HepG2 (cell line): ENCODE data around the gene CAP2. TPM values are rescaled to one million over a fixed set of nuclear protein-coding genes. Genes with fewer than 3 reads are reported as not detected.

Experiments used
- FOXA3 ChIP-seq: IDR thresholded peaks from 2 replicates; pipeline ENCODE4 v1.6.1; 2016; ENCODE audit warnings: missing genetic modification reagents, missing compliant biosample characterization
- NCOA5 ChIP-seq: sonication (generic); formaldehyde crosslinking; IDR thresholded peaks from 2 replicates; pipeline ENCODE4 v1.4.0; 2020; ENCODE audit warnings: missing genetic modification reagents
- RAD21 ChIP-seq: fragments of 450-650 bp; formaldehyde crosslinking; IDR thresholded peaks from 2 replicates; pipeline ENCODE4 v1.5.0; 2020; ENCODE audit warnings: mild to moderate bottlenecking
- REXO4 ChIP-seq: sonication (generic); formaldehyde crosslinking; IDR thresholded peaks from 2 replicates; pipeline ENCODE4 v1.8.0; 2022; ENCODE audit warnings: missing genetic modification reagents, mild to moderate bottlenecking, borderline replicate concordance
- TAF1 ChIP-seq: sonication (generic); formaldehyde crosslinking; IDR thresholded peaks from 2 replicates; pipeline ENCODE4 v1.4.0; 2020; ENCODE audit warnings: missing genetic modification reagents
- TBX3 ChIP-seq: fragments of 450-650 bp; IDR thresholded peaks from 2 replicates; pipeline ENCODE4 v1.6.1; 2017; ENCODE audit warnings: antibody characterized with exemption, mild to moderate bottlenecking, inconsistent platforms, borderline replicate concordance
- ZFP36 ChIP-seq: fragments of 150-350 bp; IDR thresholded peaks from 2 replicates; pipeline ENCODE4 v1.6.1; 2018; ENCODE audit warnings: borderline replicate concordance, low read length, low read depth; ENCODE audit not compliant: partially characterized antibody
- ZNF512B ChIP-seq: sonication (generic); formaldehyde crosslinking; IDR thresholded peaks from 2 replicates; pipeline ENCODE4 v1.5.1; 2020; ENCODE audit warnings: missing genetic modification reagents, mild to moderate bottlenecking, borderline replicate concordance
- ZNF768 ChIP-seq: sonication (generic); formaldehyde crosslinking; IDR thresholded peaks from 2 replicates; pipeline ENCODE4 v1.4.0; 2020; ENCODE audit warnings: missing genetic modification reagents
- ZNF775 ChIP-seq: sonication (generic); formaldehyde crosslinking; IDR thresholded peaks from 2 replicates; pipeline ENCODE4 v1.4.0; 2020; ENCODE audit warnings: missing genetic modification reagents, mild to moderate bottlenecking, moderate library complexity, borderline replicate concordance
- ZSCAN21 ChIP-seq: sonication (generic); formaldehyde crosslinking; IDR thresholded peaks from 2 replicates; pipeline ENCODE4 v1.8.0; 2022; ENCODE audit warnings: mild to moderate bottlenecking, missing genetic modification reagents, moderate library complexity, borderline replicate concordance
- polyA plus RNA-seq, 8 experiments: library from polyadenylated mRNA; depleted of rRNA in 3 of 8; stranded (reverse) in 7 of 8; unstranded in 1 of 8; fragments of >200 nt; fragmentation: Illumina TruSeq in 4 of 8; extraction: Trizol in 4 of 8; gene quantifications; 2 replicates each; pipeline versions ENCODE4 v1.2.1 to v1.2.3, GENCODE V29; 2011 to 2016; ENCODE audit warnings: low read depth in 4 of 8, missing spikeins in 1 of 8, mixed read lengths in 1 of 8; ENCODE audit not compliant: insufficient read depth in 1 of 8
- total RNA-seq, 5 experiments: library from RNA; depleted of rRNA; stranded (reverse); fragments of >200 nt; fragmentation: Illumina TruSeq; extraction: Trizol; gene quantifications; 2 replicates each; pipeline ENCODE4 v1.2.3, GENCODE V29; 2016; ENCODE audit warnings: low read depth in 1 of 5
- TF ChIP-seq, protein P1 (sequence below): sonication (generic); formaldehyde crosslinking; IDR thresholded peaks from 2 replicates; pipeline ENCODE4 v1.4.0; 2020; ENCODE audit warnings: missing genetic modification reagents, mild to moderate bottlenecking, borderline replicate concordance
- TF ChIP-seq, protein P2 (sequence below): sonication (generic); formaldehyde crosslinking; IDR thresholded peaks from 2 replicates; pipeline ENCODE4 v1.4.0; 2020; ENCODE audit warnings: missing genetic modification reagents
- TF ChIP-seq, protein P3 (sequence below): sonication (generic); formaldehyde crosslinking; IDR thresholded peaks from 2 replicates; pipeline ENCODE4 v1.4.0; 2020; ENCODE audit warnings: missing genetic modification reagents
- TF ChIP-seq, protein P4 (sequence below): sonication (generic); formaldehyde crosslinking; conservative IDR thresholded peaks from 2 replicates; pipeline ENCODE4 v1.4.0; 2020; ENCODE audit warnings: missing genetic modification reagents
- TF ChIP-seq, protein P5 (sequence below): fragments of 450-650 bp; IDR thresholded peaks from 2 replicates; pipeline ENCODE4 v1.6.1; 2017; ENCODE audit warnings: mild to moderate bottlenecking

Gene CAP2
- total and polyA plus RNA-seq, 2 of the 13 experiments (the other 11 are each of a cell fraction or from before 2014, with no cell fraction given), result 7.9 to 53.1 TPM

DNA sequence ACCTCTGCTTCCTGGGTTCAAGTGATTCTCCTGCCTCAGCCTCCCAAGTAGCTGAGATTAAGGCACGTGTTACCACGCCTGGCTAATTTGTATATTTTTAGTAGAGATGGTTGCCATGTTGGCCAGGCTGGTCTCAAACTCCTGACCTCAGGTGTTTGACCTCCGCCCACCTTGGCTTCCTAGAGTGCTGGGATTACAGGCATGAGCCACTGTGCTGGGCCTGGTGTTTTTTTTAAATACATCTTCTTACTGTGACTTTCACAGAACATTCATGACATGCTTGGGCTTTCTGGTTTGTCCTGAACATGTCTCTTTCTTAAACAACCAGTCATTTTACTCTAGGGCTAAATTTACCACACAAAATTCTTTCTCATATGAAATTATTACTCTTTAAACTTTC, 172.0 kb downstream of the CAP2 start (continued):
- TF ChIP-seq, protein P1, sequence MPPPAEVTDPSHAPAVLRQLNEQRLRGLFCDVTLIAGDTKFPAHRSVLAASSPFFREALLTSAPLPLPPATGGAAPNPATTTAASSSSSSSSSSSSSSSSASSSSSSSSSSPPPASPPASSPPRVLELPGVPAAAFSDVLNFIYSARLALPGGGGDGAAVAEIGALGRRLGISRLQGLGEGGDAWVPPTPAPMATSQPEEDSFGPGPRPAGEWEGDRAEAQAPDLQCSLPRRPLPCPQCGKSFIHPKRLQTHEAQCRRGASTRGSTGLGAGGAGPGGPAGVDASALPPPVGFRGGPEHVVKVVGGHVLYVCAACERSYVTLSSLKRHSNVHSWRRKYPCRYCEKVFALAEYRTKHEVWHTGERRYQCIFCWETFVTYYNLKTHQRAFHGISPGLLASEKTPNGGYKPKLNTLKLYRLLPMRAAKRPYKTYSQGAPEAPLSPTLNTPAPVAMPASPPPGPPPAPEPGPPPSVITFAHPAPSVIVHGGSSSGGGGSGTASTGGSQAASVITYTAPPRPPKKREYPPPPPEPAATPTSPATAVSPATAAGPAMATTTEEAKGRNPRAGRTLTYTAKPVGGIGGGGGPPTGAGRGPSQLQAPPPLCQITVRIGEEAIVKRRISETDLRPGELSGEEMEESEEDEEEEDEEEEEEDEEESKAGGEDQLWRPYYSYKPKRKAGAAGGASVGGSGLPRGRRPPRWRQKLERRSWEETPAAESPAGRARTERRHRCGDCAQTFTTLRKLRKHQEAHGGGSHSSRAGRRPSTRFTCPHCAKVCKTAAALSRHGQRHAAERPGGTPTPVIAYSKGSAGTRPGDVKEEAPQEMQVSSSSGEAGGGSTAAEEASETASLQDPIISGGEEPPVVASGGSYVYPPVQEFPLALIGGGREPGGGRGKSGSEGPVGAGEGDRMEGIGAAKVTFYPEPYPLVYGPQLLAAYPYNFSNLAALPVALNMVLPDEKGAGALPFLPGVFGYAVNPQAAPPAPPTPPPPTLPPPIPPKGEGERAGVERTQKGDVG (CRISPR knock-in tag), result no peak
- TF ChIP-seq REXO4 (CRISPR knock-in tag) (no peak), ZSCAN21 (CRISPR knock-in tag) (no peak), RAD21 (CRISPR knock-in tag) (no peak), FOXA3 (no peak), TBX3 (no peak), NCOA5 (no peak), TAF1 (CRISPR knock-in tag) (no peak), ZNF512B (CRISPR knock-in tag) (no peak), ZNF775 (CRISPR knock-in tag) (no peak), ZFP36 (peak; percentile 72), ZNF768 (CRISPR knock-in tag) (no peak)
- TF ChIP-seq, protein P2, sequence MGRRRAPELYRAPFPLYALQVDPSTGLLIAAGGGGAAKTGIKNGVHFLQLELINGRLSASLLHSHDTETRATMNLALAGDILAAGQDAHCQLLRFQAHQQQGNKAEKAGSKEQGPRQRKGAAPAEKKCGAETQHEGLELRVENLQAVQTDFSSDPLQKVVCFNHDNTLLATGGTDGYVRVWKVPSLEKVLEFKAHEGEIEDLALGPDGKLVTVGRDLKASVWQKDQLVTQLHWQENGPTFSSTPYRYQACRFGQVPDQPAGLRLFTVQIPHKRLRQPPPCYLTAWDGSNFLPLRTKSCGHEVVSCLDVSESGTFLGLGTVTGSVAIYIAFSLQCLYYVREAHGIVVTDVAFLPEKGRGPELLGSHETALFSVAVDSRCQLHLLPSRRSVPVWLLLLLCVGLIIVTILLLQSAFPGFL, result no peak
- TF ChIP-seq, protein P3, sequence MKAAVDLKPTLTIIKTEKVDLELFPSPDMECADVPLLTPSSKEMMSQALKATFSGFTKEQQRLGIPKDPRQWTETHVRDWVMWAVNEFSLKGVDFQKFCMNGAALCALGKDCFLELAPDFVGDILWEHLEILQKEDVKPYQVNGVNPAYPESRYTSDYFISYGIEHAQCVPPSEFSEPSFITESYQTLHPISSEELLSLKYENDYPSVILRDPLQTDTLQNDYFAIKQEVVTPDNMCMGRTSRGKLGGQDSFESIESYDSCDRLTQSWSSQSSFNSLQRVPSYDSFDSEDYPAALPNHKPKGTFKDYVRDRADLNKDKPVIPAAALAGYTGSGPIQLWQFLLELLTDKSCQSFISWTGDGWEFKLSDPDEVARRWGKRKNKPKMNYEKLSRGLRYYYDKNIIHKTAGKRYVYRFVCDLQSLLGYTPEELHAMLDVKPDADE (CRISPR knock-in tag), result no peak
- TF ChIP-seq, protein P4, sequence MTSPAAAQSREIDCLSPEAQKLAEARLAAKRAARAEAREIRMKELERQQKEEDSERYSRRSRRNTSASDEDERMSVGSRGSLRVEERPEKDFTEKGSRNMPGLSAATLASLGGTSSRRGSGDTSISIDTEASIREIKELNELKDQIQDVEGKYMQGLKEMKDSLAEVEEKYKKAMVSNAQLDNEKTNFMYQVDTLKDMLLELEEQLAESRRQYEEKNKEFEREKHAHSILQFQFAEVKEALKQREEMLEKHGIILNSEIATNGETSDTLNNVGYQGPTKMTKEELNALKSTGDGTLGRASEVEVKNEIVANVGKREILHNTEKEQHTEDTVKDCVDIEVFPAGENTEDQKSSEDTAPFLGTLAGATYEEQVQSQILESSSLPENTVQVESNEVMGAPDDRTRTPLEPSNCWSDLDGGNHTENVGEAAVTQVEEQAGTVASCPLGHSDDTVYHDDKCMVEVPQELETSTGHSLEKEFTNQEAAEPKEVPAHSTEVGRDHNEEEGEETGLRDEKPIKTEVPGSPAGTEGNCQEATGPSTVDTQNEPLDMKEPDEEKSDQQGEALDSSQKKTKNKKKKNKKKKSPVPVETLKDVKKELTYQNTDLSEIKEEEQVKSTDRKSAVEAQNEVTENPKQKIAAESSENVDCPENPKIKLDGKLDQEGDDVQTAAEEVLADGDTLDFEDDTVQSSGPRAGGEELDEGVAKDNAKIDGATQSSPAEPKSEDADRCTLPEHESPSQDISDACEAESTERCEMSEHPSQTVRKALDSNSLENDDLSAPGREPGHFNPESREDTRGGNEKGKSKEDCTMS, result no peak
- TF ChIP-seq, protein P5, sequence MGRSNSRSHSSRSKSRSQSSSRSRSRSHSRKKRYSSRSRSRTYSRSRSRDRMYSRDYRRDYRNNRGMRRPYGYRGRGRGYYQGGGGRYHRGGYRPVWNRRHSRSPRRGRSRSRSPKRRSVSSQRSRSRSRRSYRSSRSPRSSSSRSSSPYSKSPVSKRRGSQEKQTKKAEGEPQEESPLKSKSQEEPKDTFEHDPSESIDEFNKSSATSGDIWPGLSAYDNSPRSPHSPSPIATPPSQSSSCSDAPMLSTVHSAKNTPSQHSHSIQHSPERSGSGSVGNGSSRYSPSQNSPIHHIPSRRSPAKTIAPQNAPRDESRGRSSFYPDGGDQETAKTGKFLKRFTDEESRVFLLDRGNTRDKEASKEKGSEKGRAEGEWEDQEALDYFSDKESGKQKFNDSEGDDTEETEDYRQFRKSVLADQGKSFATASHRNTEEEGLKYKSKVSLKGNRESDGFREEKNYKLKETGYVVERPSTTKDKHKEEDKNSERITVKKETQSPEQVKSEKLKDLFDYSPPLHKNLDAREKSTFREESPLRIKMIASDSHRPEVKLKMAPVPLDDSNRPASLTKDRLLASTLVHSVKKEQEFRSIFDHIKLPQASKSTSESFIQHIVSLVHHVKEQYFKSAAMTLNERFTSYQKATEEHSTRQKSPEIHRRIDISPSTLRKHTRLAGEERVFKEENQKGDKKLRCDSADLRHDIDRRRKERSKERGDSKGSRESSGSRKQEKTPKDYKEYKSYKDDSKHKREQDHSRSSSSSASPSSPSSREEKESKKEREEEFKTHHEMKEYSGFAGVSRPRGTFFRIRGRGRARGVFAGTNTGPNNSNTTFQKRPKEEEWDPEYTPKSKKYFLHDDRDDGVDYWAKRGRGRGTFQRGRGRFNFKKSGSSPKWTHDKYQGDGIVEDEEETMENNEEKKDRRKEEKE, result no peak
